GM21576 (cell line): ENCODE measurements around the gene BMPER.

Source experiments
- ATAC-seq: cut with Tn5 transposase; IDR thresholded peaks from one replicate; pipeline ENCODE4 v1.9.1; 2021; ENCODE audit warnings: mild to moderate bottlenecking, moderate library complexity; ENCODE audit not compliant: unreplicated experiment

BMPER gene

GRCh38 chr7:34131371-34131770 is 226.0 kb downstream of the BMPER start:
- ATAC-seq: no peak

DNA sequence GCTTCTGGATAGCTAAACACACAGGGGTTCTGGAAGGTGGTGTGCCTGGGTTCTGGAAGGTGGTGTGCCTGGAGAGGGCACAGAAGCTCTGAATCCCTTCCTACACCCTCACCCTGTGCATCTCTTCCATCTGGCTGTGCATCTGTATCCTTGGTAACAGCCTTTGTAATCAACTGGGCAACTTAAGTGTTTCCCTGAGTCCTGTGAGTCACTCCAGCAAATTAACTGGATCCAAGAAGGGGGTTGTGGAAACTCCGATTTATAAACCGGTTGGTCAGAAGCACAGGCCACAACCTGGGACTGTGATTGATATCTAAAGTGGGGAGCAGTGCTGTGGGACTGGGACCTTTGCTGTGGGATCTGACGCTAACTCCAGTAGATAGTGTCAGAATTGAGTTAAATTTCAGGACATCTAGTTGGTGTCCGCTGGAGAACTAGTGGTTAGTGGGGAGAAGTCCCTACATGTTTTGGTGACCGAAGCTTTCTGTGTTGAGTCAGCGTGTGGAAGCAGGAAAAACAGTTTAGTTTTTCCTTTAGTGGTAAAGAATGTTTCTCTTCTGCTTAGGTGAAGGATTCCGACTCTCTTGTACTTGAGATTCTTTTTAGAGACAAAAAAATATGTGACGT is 228.1 kb downstream of the BMPER start:
- no peak for ATAC-seq

DNA sequence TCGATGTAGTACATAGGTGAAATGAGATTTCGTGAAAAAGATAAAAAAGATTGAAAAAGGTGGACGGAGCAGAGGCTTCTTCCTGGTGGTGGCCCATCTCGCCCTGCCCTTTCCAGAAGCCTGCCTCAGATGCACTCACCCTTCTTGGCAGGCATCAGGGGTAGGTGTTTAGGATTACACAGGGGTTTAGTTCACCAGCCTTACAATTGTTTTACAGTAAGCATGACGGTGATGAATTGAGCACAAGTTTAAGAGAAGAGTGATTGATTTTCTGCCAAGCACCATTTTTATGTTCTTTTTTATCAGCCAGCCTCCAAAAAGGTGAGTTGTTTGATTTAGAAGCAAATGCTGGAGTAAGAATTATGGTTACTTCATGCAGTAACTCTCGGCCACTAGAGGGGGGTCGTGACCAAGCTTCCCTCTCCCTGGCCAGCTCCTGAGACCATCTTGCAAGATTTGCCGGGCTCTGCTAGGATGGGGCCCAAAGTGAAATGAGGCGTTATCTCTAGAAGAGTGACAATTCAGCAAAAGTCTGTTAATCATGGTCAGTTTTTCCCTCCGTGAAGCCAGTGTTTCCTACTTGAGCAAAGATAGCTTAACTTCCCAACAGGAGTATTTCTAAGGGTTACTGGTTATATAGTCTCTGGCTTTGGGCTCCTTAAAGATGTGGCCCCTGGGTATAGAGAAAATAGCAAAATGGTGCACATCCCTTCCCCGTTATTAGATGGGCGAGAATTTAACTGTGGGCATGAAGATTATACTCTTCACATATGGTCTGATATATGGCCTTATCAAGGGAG is 228.8 kb downstream of the BMPER start:
- no peak for ATAC-seq

DNA sequence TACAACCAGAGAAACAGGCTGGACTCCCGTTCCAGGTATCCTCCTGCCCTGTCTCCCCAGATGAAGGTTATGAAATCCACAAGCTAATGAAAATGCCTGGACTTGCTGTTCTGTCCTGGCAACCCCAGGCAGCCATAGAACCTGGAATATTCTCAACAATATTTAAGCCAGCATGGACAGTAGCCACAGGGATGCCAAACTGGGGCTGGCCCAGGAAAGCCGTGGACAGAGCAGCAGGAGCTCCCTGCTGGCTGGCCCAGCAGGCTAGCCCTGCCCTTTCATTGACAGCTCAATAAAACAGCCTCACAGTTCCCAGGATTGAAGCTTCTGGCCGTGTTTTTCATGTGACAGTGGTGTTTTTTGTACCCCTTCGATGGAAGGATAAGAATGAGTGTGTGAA is 230.6 kb downstream of the BMPER start:
- no peak for ATAC-seq

DNA sequence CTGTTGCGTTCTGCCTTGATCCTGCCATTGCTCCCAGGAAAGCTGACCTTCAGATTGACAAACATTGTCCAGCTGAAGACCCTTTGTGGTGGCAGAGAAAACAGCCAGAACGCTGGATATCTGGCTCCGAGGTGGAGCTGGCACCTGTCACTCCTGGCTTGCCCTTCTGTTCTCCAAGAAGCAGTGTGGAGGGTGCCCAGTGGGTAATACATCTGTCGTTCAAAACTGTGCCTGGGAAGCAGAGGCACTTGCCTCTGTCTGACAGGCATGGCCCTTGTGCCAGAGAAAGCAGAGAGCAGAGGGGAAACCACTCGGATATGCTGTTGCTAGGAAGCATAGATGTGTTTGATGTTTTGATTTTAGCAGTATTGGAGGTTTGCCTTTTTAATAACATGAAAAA is 231.4 kb downstream of the BMPER start:
- no peak for ATAC-seq

DNA sequence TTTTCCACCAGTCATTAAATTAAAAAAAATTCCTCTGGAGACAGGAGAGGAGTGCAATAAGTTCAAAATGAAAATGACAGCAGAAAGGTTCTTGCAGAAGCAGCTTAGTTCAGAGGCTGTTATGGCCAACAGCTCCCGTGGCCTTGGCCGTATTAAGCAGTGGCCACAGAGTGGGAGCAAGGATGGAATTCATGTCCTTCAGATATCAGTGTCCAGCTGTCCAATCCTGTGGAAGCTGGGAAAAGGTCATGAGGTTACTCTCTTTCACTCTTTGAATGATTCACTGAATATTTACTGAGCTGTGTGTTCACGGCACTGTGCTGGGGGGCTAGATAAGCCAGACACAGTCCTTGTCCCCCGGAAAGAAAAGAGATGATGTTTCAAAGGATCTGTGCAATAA is 231.8 kb downstream of the BMPER start:
- ATAC-seq: no peak

DNA sequence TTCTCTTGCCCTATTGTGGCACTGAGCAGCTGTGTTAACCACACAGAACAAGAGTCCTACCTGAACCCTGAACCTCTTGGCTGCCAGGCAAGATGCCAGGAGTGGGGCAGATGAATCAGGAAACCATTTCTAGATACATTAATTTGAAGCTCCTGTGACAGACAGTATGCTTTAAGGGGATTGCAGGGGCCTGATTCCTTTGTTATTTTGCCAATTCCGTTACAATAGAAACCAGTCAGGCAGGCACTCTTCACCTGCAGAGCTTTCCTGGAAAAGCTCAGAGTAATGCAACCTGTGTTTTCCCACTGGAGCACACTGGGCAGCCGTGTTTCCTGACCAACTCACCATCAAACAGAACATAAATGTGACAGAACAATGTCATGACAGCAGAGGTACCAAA is 233.1 kb downstream of the BMPER start:
- ATAC-seq: no peak

- no peak for ATAC-seq
Measured at GRCh38 chr7:34139086-34139485, 233.7 kb downstream of the BMPER start.

GRCh38 chr7:34140066-34140465 is 234.7 kb downstream of the BMPER start:
- no peak for ATAC-seq

GRCh38 chr7:34143402-34143801 is 238.1 kb downstream of the BMPER start:
- ATAC-seq: no peak

GRCh38 chr7:34145603-34146002 is 240.3 kb downstream of the BMPER start:
- no peak for ATAC-seq

GRCh38 chr7:34153656-34154270 is 248.4 kb downstream of the BMPER start:
- no peak for ATAC-seq

DNA sequence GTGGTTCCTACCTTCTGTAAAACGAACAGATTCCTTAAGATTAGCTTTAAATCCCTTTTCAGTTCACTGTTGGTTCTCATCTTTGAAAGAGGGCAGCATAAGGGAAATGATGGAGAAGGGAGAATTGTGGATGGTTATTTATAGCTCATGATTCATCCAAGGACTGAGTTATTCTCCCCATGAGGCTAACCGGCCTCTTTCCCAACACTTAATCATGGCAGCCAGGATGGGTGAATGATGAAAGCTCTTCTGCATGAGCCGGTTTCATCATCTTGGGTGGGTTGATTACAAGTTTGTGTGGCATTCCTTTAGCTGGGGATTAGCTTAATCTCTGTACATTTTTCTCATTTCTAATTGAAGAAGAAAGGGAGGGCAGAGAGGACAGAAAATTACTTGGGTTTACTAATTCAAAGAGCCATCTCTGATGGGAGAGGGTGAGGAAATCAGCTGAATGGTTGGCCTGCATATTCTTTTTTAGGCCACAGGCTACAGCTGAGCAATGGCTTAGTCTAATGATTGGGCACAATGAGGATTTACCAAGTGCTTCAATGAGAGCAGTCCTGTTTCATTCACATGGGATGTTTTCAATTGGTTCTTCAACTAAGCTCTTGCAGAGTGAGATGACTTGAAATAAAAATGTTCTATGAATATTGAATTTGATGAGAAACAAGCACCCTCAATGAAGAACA is 250.0 kb downstream of the BMPER start:
- ATAC-seq: no peak

DNA sequence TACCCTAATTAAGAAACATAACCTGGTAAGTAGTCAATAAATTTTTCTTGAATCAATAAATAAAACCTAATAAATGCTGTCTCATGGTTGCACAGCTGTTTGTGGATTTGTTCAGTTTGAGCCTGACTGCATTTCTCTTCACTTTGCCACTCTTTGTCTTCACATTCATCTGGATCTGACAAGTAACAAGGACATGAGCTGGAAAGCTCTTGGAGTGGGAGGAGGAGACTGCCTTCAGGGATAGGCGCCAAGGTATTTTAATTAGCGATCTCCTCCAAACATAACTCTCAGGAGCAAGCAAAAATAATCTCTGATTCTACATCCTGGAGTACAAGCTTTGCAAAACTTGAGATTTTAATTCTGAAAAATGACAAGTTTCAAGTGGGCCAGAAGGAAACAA is 251.0 kb downstream of the BMPER start:
- no peak for ATAC-seq

DNA sequence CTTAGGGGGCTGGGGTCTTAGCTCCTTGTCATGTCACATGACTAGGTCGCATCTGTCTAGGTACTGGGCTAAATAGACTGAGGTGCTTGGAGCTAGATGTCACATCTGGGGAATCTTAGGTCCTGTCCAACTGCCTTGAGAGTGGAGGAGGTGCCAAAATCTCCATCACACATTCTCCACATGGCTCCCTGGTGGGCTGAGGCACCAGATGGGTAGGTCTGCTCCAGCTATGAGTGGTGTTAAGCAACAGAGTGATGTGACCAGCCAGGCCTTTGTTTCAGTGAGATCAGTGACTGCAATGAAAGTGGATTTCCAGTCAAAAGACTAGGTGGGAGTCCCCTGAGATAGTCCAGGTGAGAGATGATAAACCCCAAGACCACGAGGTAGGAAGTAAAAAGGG is 251.8 kb downstream of the BMPER start:
- no peak for ATAC-seq

- ATAC-seq: no peak
Measured at GRCh38 chr7:34158368-34159153, 253.2 kb downstream of the BMPER start.

GRCh38 chr7:34160261-34160752 is 255.0 kb downstream of the BMPER start:
- ATAC-seq: no peak

- ATAC-seq: no peak
Measured at GRCh38 chr7:34162027-34162565, 256.8 kb downstream of the BMPER start.

DNA sequence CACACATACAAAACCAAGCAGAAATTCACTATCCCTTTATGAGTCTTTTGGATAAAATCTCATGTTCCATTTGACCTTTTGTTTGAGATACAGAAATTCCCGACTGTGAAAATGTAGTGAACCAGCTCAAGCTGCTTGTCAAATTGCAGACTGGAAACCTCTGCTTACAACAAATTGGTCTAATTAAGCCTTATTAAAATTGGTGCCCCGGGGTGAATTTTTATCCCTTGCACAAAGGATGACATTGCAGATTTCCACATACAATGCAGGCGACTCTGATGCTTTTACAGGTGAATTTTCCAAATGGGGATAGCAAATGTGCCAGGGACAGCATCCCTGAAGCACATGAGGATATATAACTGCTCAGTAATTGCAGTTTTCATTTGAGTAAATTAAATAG is 257.3 kb downstream of the BMPER start:
- no peak for ATAC-seq

DNA sequence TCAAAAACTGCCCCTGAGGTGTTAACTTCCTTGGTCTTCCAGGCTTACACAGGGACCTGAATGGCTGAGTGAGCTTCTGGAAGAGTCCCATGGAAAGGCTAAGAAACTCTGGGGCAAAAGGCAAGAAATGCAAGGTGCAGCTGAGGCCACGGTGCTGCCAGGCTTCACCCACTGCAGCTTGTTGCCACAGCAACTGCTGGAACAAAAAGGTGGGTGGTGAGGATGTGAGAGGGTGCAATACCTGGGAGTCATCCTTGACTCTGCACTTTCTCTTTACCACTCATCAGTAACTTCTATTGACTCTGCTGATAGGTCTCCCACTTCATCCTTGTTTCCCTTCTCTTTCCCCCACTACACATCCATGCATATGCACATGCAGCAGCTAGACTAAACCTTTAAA is 258.6 kb downstream of the BMPER start:
- no peak for ATAC-seq
